Osteoblast (primary cell): ENCODE data around the gene OXNAD1. TPM values are rescaled to one million over a fixed set of nuclear protein-coding genes. Genes with fewer than 3 reads are reported as not detected.

Experiments used
- DNase-seq: peaks from one replicate; pipeline ENCODE4 v3.0.0; 2011; ENCODE audit warnings: low spot score, mixed read lengths; ENCODE audit not compliant: insufficient read length; ENCODE audit errors: missing footprints
- H2AFZ ChIP-seq: 2 replicates; pipeline ENCODE4 v1.6.0; 2011; ENCODE audit warnings: mild to moderate bottlenecking, low read length
- H3K27ac ChIP-seq: 2 replicates; pipeline ENCODE4 v1.5.1; 2011; ENCODE audit warnings: mild to moderate bottlenecking, low read depth, low read length, moderate library complexity
- H3K27me3 ChIP-seq: 2 replicates; pipeline ENCODE4 v1.6.0; 2012; ENCODE audit warnings: mild to moderate bottlenecking, control low read depth, inconsistent platforms, low read length, moderate library complexity; ENCODE audit not compliant: insufficient read depth
- H3K36me3 ChIP-seq: 2 replicates; pipeline ENCODE4 v1.5.1; 2011; ENCODE audit warnings: mild to moderate bottlenecking, low read length, control low read depth, moderate library complexity; ENCODE audit not compliant: insufficient read depth
- H3K4me1 ChIP-seq: 2 replicates; pipeline ENCODE4 v1.5.1; 2011; ENCODE audit warnings: mild to moderate bottlenecking, low read length, control low read depth, moderate library complexity; ENCODE audit not compliant: insufficient read depth
- H3K4me2 ChIP-seq: 2 replicates; pipeline ENCODE4 v1.6.0; 2011; ENCODE audit warnings: mild to moderate bottlenecking, low read length; ENCODE audit not compliant: insufficient read depth
- H3K4me3 ChIP-seq: fragments of 200-600 bp; sonication (generic); 3 replicates; pipeline ENCODE4 v1.5.1; 2012; ENCODE audit warnings: mild to moderate bottlenecking, low read length, inconsistent platforms; ENCODE audit not compliant: insufficient read depth
- H3K79me2 ChIP-seq: 2 replicates; pipeline ENCODE4 v1.6.0; 2012; ENCODE audit warnings: mild to moderate bottlenecking, low read length, control low read depth, inconsistent platforms; ENCODE audit not compliant: insufficient read depth
- H3K9me3 ChIP-seq: 2 replicates; pipeline ENCODE4 v1.5.1; 2011; ENCODE audit warnings: low read depth, low read length, control low read depth
- H4K20me1 ChIP-seq: 2 replicates; pipeline ENCODE4 v1.6.0; 2012; ENCODE audit warnings: mild to moderate bottlenecking, low read length, control low read depth; ENCODE audit not compliant: insufficient read depth
- CTCF ChIP-seq: IDR thresholded peaks from 2 replicates; pipeline ENCODE4 v1.5.1; 2011; ENCODE audit warnings: mild to moderate bottlenecking, low read depth, low read length, moderate library complexity; ENCODE audit errors: extremely low read depth
- total RNA-seq: library from RNA; depleted of rRNA; stranded (reverse); fragments of >200 nt; gene quantifications from 2 replicates; pipeline ENCODE4 v1.2.3, GENCODE V29; 2012

Gene OXNAD1
- total RNA-seq, 1 donor = 11.9 TPM

DNA sequence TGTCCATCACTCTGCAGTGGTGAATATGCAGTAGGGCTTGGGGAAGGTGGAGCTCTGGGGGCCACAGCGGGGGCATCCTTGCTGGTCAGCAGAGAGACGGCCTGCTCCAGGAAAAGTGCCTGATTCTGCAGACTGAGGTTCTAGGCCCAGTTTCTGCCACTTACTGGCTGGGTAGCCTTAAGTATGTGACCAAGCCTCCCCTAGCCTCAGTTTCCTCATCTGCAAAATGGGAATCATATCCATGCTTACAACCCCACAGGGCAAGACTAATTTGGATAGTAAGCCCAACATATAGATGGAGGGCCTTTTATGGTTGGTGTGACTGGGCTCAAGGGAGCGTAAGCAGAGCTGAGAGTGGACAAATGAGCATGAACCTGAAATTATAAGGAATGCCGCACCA is 60.8 kb downstream of the OXNAD1 start:
- Histone ChIP-seq H3K4me3 (no peak overlapping the region), H2AFZ (no peak overlapping the region), H4K20me1 (no peaks in the 10 kb centered on the region), H3K79me2 (no peaks in the 10 kb centered on the region), H3K4me1 (no peaks in the 10 kb centered on the region), H3K36me3 (peaks cover 16% of the 10 kb centered on the region), H3K27ac (no peak overlapping the region), H3K4me2 (no peak overlapping the region), H3K27me3 (no peaks in the 10 kb centered on the region), H3K9me3 (no peaks in the 10 kb centered on the region)
- TF ChIP-seq CTCF = no peak
- no peak for DNase-seq

GRCh38 chr3:16326724-16327349 is 61.8 kb downstream of the OXNAD1 start:
- H2AFZ ChIP-seq = no peak overlapping the region
- no peaks in the 10 kb centered on the region for H3K79me2 ChIP-seq
- no peaks in the 10 kb centered on the region for H3K27me3 ChIP-seq
- no peak overlapping the region for H3K4me3 ChIP-seq
- H3K36me3 ChIP-seq = peaks cover 20% of the 10 kb centered on the region
- H3K4me2 ChIP-seq = no peak overlapping the region
- no peaks in the 10 kb centered on the region for H4K20me1 ChIP-seq
- no peak overlapping the region for H3K27ac ChIP-seq
- no peak for TF ChIP-seq CTCF
- no peaks in the 10 kb centered on the region for H3K9me3 ChIP-seq
- no peak for DNase-seq
- no peaks in the 10 kb centered on the region for H3K4me1 ChIP-seq

DNA sequence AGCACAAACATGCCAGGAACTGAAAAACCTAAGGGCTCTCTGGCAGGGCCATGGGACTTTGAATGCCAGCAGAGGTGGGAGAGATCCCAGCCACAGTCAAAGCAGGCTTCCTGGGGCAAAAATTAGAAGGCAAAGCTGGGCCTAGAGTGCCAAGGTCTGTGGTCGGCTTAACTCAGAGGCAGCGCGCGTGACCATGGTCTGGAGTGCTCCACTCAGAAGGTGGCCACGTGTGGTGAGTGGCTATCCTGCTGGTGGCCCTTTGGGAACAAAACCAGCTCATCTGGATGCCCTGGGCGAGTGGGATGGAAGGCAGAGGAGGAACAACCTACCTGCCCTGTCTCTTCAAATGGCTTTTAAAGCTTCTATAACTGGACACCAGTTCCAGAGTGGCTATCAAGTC is 63.1 kb downstream of the OXNAD1 start:
- Histone ChIP-seq H3K27me3 (no peaks in the 10 kb centered on the region), H4K20me1 (no peaks in the 10 kb centered on the region), H2AFZ (no peak overlapping the region), H3K79me2 (no peaks in the 10 kb centered on the region), H3K4me1 (peaks cover 8% of the 10 kb centered on the region), H3K36me3 (peaks cover 14% of the 10 kb centered on the region), H3K4me2 (no peak overlapping the region), H3K27ac (no peak overlapping the region), H3K4me3 (no peak overlapping the region), H3K9me3 (no peaks in the 10 kb centered on the region)
- DNase-seq = no peak
- no peak for TF ChIP-seq CTCF

DNA sequence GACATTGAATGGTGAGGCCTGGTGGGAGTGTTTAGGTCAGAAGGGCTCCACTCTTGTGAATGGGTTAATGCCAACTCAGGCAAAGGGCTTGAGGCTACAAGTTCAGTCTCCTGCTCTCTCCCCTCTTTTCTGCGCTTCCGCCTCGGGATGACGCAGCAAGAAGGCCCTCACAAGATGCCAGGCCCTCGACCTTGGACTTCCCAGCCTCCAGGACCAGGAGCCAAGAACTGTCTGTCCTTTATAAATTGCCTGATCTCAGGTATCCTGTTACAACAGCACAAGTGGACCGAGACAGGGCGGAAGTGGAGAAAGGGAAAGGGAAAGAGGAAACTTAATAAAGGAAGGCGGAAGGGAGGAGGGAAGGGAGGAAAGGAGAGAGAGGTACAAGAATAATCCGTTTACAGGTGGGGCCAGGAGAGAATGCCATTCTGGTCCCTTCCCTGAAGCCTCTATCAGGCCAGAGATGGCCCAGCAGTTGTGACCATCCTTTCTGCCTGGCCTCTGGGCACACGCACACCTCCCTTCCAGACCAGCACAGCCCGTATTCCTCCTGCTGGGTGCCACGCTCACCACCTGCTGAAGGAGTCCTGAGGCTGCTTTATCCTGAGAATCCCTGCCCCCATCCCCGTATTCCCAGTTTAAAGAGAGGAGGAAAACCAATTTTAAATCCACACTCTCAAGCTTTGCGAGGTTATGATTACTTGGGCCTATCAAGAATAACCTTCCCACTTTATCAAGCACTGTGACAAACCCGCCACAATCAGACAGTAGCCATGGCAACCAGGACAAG is 64.2 kb downstream of the OXNAD1 start:
- Histone ChIP-seq H3K79me2 (no peaks in the 10 kb centered on the region), H3K36me3 (peaks cover 9% of the 10 kb centered on the region), H3K27ac (no peak overlapping the region), H3K4me1 (peaks cover 10% of the 10 kb centered on the region), H3K4me3 (no peak overlapping the region), H3K27me3 (no peaks in the 10 kb centered on the region), H4K20me1 (no peaks in the 10 kb centered on the region), H3K9me3 (no peaks in the 10 kb centered on the region), H2AFZ (no peak overlapping the region), H3K4me2 (no peak overlapping the region)
- no peak for DNase-seq
- TF ChIP-seq CTCF = no peak
